ENCODE results near the gene DNM3.
"Not testable (repeated sequence)": the region's sequence is repeated elsewhere in the genome, so short reads cannot be mapped to it uniquely, and the experiment has no call there.

DNM3 gene

DNA sequence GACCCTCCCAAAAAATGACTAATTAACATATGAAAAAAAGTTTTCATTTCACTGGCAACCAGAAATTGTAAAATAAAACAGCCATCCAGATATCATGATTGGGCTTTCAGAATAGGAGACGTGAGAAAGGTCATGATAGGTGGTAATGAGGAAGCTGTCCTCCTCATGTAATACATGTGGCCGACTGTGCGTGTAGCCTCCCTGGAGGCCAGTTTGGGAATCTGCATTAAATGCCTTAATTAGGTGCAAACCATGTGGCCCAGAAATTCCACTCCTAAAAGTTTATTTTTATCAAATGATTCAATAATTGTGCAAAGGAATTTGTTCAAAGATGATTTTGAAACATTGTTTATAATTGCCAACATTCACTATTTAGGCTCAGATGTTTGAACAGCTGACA, 451.5 kb downstream of the DNM3 start:
- H3K27me3 ChIP-seq (replicated peaks): no peaks in the 10 kb centered on the region
- H3K4me3 ChIP-seq (ENCODE audit: low read depth, low read length): no peak overlapping the region
- no peak overlapping the region for H3K27ac ChIP-seq
- no peak for DNase-seq
- H3K36me3 ChIP-seq (replicated peaks): no peaks in the 10 kb centered on the region
- in situ Hi-C loops (cut with HindIII; ENCODE audit: low pct_ligation_motif_present, low sequenced_read_pairs): no loop called here
- no peak for TF ChIP-seq CTCF (IDR thresholded peaks at IDR 0.05; ENCODE audit: low read depth, low read length, missing control alignments)

GRCh38 chr1:172293429-172293828, 452.1 kb downstream of the DNM3 start:
- no peak for DNase-seq
- Histone ChIP-seq H3K27ac (no peak overlapping the region), H3K36me3 (replicated peaks) (no peaks in the 10 kb centered on the region), H3K4me3 (ENCODE audit: low read depth, low read length) (no peak overlapping the region), H3K27me3 (replicated peaks) (no peaks in the 10 kb centered on the region)
- in situ Hi-C loops (cut with HindIII; ENCODE audit: low pct_ligation_motif_present, low sequenced_read_pairs): no loop called here
- TF ChIP-seq CTCF (IDR thresholded peaks at IDR 0.05; ENCODE audit: low read depth, low read length, missing control alignments): no peak

DNA sequence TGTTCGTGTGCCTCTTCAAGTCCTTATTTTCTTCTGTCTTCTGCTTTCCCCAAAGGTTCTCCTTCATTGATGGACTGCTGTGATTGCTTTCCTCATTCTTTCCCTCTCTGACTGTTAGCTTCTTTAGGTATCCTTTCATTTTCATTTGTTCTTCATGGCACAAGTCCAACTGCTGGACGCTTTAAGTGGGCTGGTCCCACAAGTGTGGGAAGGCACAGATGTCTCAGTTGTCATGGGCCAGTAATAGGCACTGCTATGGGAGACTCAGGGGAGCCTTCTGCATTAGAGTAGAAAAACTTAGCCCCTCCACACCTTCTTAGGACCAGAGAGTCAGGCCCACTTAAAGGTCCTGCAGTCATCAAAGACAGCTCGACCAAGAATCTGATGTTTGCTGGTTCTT, 456.8 kb downstream of the DNM3 start:
- peak; percentile 27 for DNase-seq
- no peaks in the 10 kb centered on the region for H3K36me3 ChIP-seq (replicated peaks)
- H3K27me3 ChIP-seq (replicated peaks): no peaks in the 10 kb centered on the region
- no peak overlapping the region for H3K4me3 ChIP-seq (ENCODE audit: low read depth, low read length)
- TF ChIP-seq CTCF (IDR thresholded peaks at IDR 0.05; ENCODE audit: low read depth, low read length, missing control alignments): no peak
- H3K27ac ChIP-seq: no peak overlapping the region
- in situ Hi-C loops (cut with HindIII; ENCODE audit: low pct_ligation_motif_present, low sequenced_read_pairs): no loop called here

DNA sequence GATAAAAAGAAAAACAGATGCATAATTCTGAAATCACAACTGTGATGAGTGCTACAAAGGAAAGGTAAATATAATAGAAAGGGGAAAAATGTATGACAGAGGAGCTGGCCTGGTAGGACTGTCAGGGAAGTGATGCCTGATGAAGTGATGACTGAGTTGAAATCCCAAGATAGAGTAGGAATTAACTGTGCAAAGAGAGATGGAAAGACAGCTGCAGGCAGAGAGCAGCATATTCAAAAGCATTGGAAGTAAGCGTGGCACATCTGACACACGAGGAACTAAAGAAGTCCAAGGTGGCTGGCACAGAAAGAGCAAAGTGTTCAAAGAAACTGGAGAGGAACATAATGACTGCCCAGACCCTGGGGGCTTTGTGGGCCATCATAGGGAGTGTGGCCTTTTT, 457.6 kb downstream of the DNM3 start:
- DNase-seq: no peak
- no peaks in the 10 kb centered on the region for H3K27me3 ChIP-seq (replicated peaks)
- in situ Hi-C loops (cut with HindIII; ENCODE audit: low pct_ligation_motif_present, low sequenced_read_pairs): no loop called here
- H3K4me3 ChIP-seq (ENCODE audit: low read depth, low read length): no peak overlapping the region
- H3K36me3 ChIP-seq (replicated peaks): no peaks in the 10 kb centered on the region
- no peak overlapping the region for H3K27ac ChIP-seq
- no peak for TF ChIP-seq CTCF (IDR thresholded peaks at IDR 0.05; ENCODE audit: low read depth, low read length, missing control alignments)

GRCh38 chr1:172299515-172299914, 458.2 kb downstream of the DNM3 start:
- Histone ChIP-seq H3K4me3 (ENCODE audit: low read depth, low read length) (no peak overlapping the region), H3K36me3 (replicated peaks) (no peaks in the 10 kb centered on the region), H3K27me3 (replicated peaks) (no peaks in the 10 kb centered on the region), H3K27ac (no peak overlapping the region)
- no peak for TF ChIP-seq CTCF (IDR thresholded peaks at IDR 0.05; ENCODE audit: low read depth, low read length, missing control alignments)
- DNase-seq: no peak
- in situ Hi-C loops (cut with HindIII; ENCODE audit: low pct_ligation_motif_present, low sequenced_read_pairs): no loop called here

GRCh38 chr1:172307508-172307907, 466.2 kb downstream of the DNM3 start:
- H3K27ac ChIP-seq; in situ Hi-C loops (cut with HindIII; ENCODE audit: low pct_ligation_motif_present, low sequenced_read_pairs); H3K27me3 ChIP-seq (replicated peaks); H3K36me3 ChIP-seq (replicated peaks); DNase-seq; H3K4me3 ChIP-seq (ENCODE audit: low read depth, low read length): not testable (repeated sequence)

Measured in brain microvascular endothelial cell (primary cell).